Activated B cell treated with CpG ODN at 0.5 μM for 24 hours (primary cell): ENCODE data around the gene INHBB. TPM values are rescaled to one million over a fixed set of nuclear protein-coding genes. Genes with fewer than 3 reads are reported as not detected.

Source experiments
- ATAC-seq: fragments of 200-7000 bp; cut with Tn5 transposase; one replicate; pipeline ENCODE4 v1.10.0; 2021; ENCODE audit warnings: low read depth, mild to moderate bottlenecking, moderate library complexity
- CTCF ChIA-PET: fragments of 350-600 bp; sonication (Branson Sonifier 250); formaldehyde crosslinking; loops from one replicate; lab custom pipeline; 2021; ENCODE audit warnings: antibody characterized with exemption; lab: Charles Lee
- POLR2A ChIA-PET: fragments of 350-600 bp; sonication (Branson Sonifier 250); formaldehyde crosslinking; loops from one replicate; lab custom pipeline; 2021; ENCODE audit warnings: antibody characterized with exemption; lab: Charles Lee
- DNase-seq: peaks from one replicate; pipeline ENCODE4 v3.0.0; 2022
- H3K27ac Mint-ChIP-seq: one replicate; pipeline ENCODE4 v1.8.0; 2020; ENCODE audit warnings: mixed read lengths
- H3K27me3 Mint-ChIP-seq: one replicate; pipeline ENCODE4 v1.8.0; 2021; ENCODE audit warnings: mixed read lengths
- H3K36me3 Mint-ChIP-seq: one replicate; pipeline ENCODE4 v1.8.0; 2021; ENCODE audit warnings: low read depth, mixed read lengths
- H3K4me1 Mint-ChIP-seq: one replicate; pipeline ENCODE4 v1.8.0; 2021; ENCODE audit warnings: mixed read lengths
- H3K4me3 Mint-ChIP-seq: one replicate; pipeline ENCODE4 v1.8.0; 2020; ENCODE audit warnings: mild to moderate bottlenecking, mixed read lengths
- H3K9me3 Mint-ChIP-seq: one replicate; pipeline ENCODE4 v1.8.0; 2020; ENCODE audit warnings: mixed read lengths
- intact Hi-C: fragments of 100-400 bp; cut with micrococcal nuclease; formaldehyde crosslinking; loops from one replicate; pipeline ENCODE4 v1.15.1; 2024
- total RNA-seq: library from RNA; stranded (reverse); gene quantifications from 2 replicates; pipeline ENCODE4 v1.2.3, GENCODE V29; 2022
- TF ChIP-seq, protein P1 (sequence below): fragments of 200-600 bp; IDR thresholded peaks from one replicate; pipeline ENCODE4 v1.8.0; 2022; ENCODE audit warnings: antibody characterized with exemption, mild to moderate bottlenecking

Gene INHBB
- total RNA-seq, 1 donor from 2014 or later = not detected

GRCh38 chr2:120312860-120313694 lies 32.9 kb upstream of the INHBB start:
- Mint-ChIP-seq H3K9me3 (no peaks in the 10 kb centered on the region), H3K27ac (no peak overlapping the region), H3K4me3 (peak overlapping the region; percentile 84), H3K27me3 (peaks cover 6% of the 10 kb centered on the region), H3K4me1 (peaks cover 13% of the 10 kb centered on the region), H3K36me3 (no peaks in the 10 kb centered on the region)
- TF ChIP-seq, protein P1, sequence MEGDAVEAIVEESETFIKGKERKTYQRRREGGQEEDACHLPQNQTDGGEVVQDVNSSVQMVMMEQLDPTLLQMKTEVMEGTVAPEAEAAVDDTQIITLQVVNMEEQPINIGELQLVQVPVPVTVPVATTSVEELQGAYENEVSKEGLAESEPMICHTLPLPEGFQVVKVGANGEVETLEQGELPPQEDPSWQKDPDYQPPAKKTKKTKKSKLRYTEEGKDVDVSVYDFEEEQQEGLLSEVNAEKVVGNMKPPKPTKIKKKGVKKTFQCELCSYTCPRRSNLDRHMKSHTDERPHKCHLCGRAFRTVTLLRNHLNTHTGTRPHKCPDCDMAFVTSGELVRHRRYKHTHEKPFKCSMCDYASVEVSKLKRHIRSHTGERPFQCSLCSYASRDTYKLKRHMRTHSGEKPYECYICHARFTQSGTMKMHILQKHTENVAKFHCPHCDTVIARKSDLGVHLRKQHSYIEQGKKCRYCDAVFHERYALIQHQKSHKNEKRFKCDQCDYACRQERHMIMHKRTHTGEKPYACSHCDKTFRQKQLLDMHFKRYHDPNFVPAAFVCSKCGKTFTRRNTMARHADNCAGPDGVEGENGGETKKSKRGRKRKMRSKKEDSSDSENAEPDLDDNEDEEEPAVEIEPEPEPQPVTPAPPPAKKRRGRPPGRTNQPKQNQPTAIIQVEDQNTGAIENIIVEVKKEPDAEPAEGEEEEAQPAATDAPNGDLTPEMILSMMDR = no peak
- ATAC-seq = peak; percentile 70
- intact Hi-C loops = loop anchor here (1.0 to 2.0 kb wide), 10 partner anchors 26 to 672 kb away; partner anchors contain the start of genes RALB and TMEM185B
- ChIA-PET CTCF (interaction anchor here (0.6 to 4.8 kb wide), 38 partner anchors 11 to 671 kb away, joined by 3 to 67 read pairs (median 4); partner anchors contain the start of genes RALB and TMEM185B), POLR2A (interaction anchor here (0.8 to 2.4 kb wide), 5 partner anchors 26 to 552 kb away, joined by 3 to 12 read pairs (median 5); partner anchors contain the start of gene RALB)
- peak; percentile 51 for DNase-seq

GRCh38 chr2:120313695-120314615 lies 32.0 kb upstream of the INHBB start:
- TF ChIP-seq, protein P1 = no peak
- Mint-ChIP-seq H3K4me3 (peak overlapping the region; percentile 84), H3K36me3 (no peaks in the 10 kb centered on the region), H3K9me3 (no peaks in the 10 kb centered on the region), H3K27ac (no peak overlapping the region), H3K27me3 (peaks cover 6% of the 10 kb centered on the region), H3K4me1 (peaks cover 9% of the 10 kb centered on the region)
- POLR2A ChIA-PET = interaction anchor here (0.8 to 2.4 kb wide), 5 partner anchors 12 to 137 kb away, joined by 3 to 12 read pairs (median 5); partner anchors contain the start of gene RALB
- intact Hi-C loops = loop anchor here (1.0 to 2.0 kb wide), 10 partner anchors 27 to 673 kb away; partner anchors contain the start of genes RALB and TMEM185B
- ATAC-seq = no peak
- DNase-seq = no peak
- CTCF ChIA-PET = interaction anchor here (0.6 to 4.8 kb wide), 37 partner anchors 10 to 672 kb away, joined by 3 to 67 read pairs (median 4); partner anchors contain the start of genes RALB and TMEM185B

- no peak for ATAC-seq
- Mint-ChIP-seq H3K36me3 (no peaks in the 10 kb centered on the region), H3K9me3 (no peaks in the 10 kb centered on the region), H3K4me1 (peaks cover 9% of the 10 kb centered on the region), H3K4me3 (no peak overlapping the region), H3K27ac (no peak overlapping the region), H3K27me3 (peaks cover 6% of the 10 kb centered on the region)
- POLR2A ChIA-PET = interaction anchor here (0.9 kb wide), 1 partner anchor 12 kb away, joined by 3 read pairs; no protein-coding TSS in a partner anchor
- CTCF ChIA-PET = interaction anchor here (1.0 to 2.1 kb wide), 4 partner anchors 17 to 562 kb away, joined by 3 to 12 read pairs (median 5); no protein-coding TSS in a partner anchor
- no peak for DNase-seq
- intact Hi-C loops = no loop called here
- TF ChIP-seq, protein P1 = no peak
Measured at GRCh38 chr2:120314690-120315366, 31.1 kb upstream of the INHBB start.

DNA sequence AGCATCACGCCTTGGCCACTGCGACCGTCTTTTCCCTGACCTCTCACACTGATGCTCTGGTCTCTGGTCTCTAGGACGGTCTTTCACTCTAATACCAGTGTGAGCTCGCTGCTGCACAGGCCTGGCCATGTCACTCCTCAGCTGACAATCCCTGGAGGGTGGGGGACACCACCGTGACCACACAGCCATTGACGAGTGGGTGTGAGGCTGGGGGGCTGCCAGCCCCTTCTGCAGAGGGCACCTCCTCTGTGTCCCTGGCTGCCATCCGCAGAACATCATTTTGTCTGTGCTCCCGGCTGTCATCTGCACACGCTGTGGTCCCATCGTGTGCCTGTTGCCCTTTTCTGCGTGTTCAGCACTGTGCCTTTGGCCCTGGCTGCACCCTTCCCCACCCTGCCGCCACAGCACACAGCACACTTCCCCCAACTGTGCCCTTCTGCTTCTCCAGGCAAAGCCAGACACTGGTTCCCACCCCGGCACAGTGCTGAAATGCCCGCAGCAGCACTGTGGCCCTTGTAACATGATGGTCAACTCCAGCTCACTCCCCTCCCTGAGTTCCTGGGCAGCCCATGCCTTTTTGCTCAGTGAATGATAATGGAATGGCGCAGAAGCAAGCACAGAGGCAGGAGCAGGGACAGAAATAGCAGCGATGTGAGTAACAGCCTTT lies 30.4 kb upstream of the INHBB start:
- H3K27ac Mint-ChIP-seq = no peak overlapping the region
- no peak overlapping the region for H3K4me3 Mint-ChIP-seq
- ChIA-PET POLR2A (no interaction called here), CTCF (interaction anchor here (1.3 kb wide), 1 partner anchor 563 kb away, joined by 4 read pairs; no protein-coding TSS in a partner anchor)
- peaks cover 6% of the 10 kb centered on the region for H3K27me3 Mint-ChIP-seq
- H3K9me3 Mint-ChIP-seq = no peaks in the 10 kb centered on the region
- intact Hi-C loops = no loop called here
- ATAC-seq (no peak), DNase-seq (no peak)
- H3K4me1 Mint-ChIP-seq = peaks cover 9% of the 10 kb centered on the region
- H3K36me3 Mint-ChIP-seq = no peaks in the 10 kb centered on the region
- TF ChIP-seq, protein P1 = no peak
